Neural progenitor cell (in vitro differentiated cells): ENCODE results near the gene PDE3B. TPM values are rescaled to one million over a fixed set of nuclear protein-coding genes. Genes with fewer than 3 reads are reported as not detected.
A peak's percentile ranks its signal among the peaks of the same experiment; 100 is the strongest.

Source experiments
- DNase-seq: peaks from one replicate; pipeline ENCODE4 v3.0.0-alpha.2; 2016; ENCODE audit warnings: low spot score
- H2AFZ ChIP-seq: fragments of 200-600 bp; sonication (generic); replicated peaks from 2 replicates; pipeline ENCODE4 v1.6.1; 2016; ENCODE audit warnings: antibody characterized with exemption
- H3F3A ChIP-seq: fragments of 200-600 bp; sonication (generic); 2 replicates; pipeline ENCODE4 v1.6.1; 2016; ENCODE audit warnings: antibody characterized with exemption, low read depth
- H3K27ac ChIP-seq: fragments of 200-600 bp; sonication (generic); 2 replicates; pipeline ENCODE4 v1.5.1; 2016; ENCODE audit warnings: mild to moderate bottlenecking
- H3K27me3 ChIP-seq: fragments of 200-600 bp; sonication (generic); 2 replicates; pipeline ENCODE4 v1.6.1; 2016; ENCODE audit warnings: mild to moderate bottlenecking, moderate library complexity
- H3K36me3 ChIP-seq: fragments of 200-600 bp; sonication (generic); 2 replicates; pipeline ENCODE4 v1.5.1; 2016
- H3K4me1 ChIP-seq: fragments of 200-600 bp; sonication (generic); 2 replicates; pipeline ENCODE4 v1.6.1; 2016; ENCODE audit warnings: mixed run types
- H3K4me2 ChIP-seq: fragments of 200-600 bp; sonication (generic); 2 replicates; pipeline ENCODE4 v1.6.1; 2016
- H3K4me3 ChIP-seq: fragments of 200-600 bp; sonication (generic); 2 replicates; pipeline ENCODE4 v1.5.1; 2016
- H3K79me2 ChIP-seq: fragments of 200-600 bp; sonication (generic); 2 replicates; pipeline ENCODE4 v1.6.1; 2016; ENCODE audit warnings: low read depth
- H3K9ac ChIP-seq: fragments of 200-600 bp; sonication (generic); 2 replicates; pipeline ENCODE4 v1.6.1; 2016
- H3K9me3 ChIP-seq: fragments of 200-600 bp; sonication (generic); 2 replicates; pipeline ENCODE4 v1.5.1; 2016; ENCODE audit warnings: low read depth
- H4K20me1 ChIP-seq: fragments of 200-600 bp; sonication (generic); 2 replicates; pipeline ENCODE4 v1.6.1; 2016; ENCODE audit warnings: low read depth
- H3K27ac Mint-ChIP-seq: 3 replicates; pipeline ENCODE4 v1.8.0; 2021; ENCODE audit warnings: mixed read lengths
- H3K27me3 Mint-ChIP-seq: 2 replicates; pipeline ENCODE4 v1.8.0; 2022; ENCODE audit warnings: low read depth, mild to moderate bottlenecking, inconsistent platforms, moderate library complexity, mixed read lengths; ENCODE audit not compliant: insufficient read depth
- H3K36me3 Mint-ChIP-seq: 3 replicates; pipeline ENCODE4 v1.8.0; 2021; ENCODE audit warnings: mixed read lengths
- H3K4me1 Mint-ChIP-seq: 3 replicates; pipeline ENCODE4 v1.8.0; 2021; ENCODE audit warnings: mixed read lengths
- H3K4me3 Mint-ChIP-seq: 3 replicates; pipeline ENCODE4 v1.8.0; 2021; ENCODE audit warnings: mild to moderate bottlenecking, moderate library complexity, mixed read lengths
- H3K9me3 Mint-ChIP-seq: 3 replicates; pipeline ENCODE4 v1.8.0; 2020; ENCODE audit warnings: mixed read lengths
- EZH2 ChIP-seq: fragments of 200-600 bp; sonication (generic); IDR thresholded peaks from 2 replicates; pipeline ENCODE4 v1.6.1; 2017; ENCODE audit warnings: antibody characterized with exemption, mild to moderate bottlenecking, moderate library complexity
- EZH2phosphoT487 ChIP-seq: fragments of 200-600 bp; sonication (generic); IDR thresholded peaks from 2 replicates; pipeline ENCODE4 v1.6.1; 2017; ENCODE audit warnings: antibody characterized with exemption
- total RNA-seq: library from RNA; depleted of rRNA; stranded (reverse); fragments of >200 nt; gene quantifications from 2 replicates; pipeline ENCODE4 v1.2.3, GENCODE V29; 2015; ENCODE audit warnings: low replicate concordance
- TF ChIP-seq, protein P1 (sequence below): fragments of 200-600 bp; sonication (generic); IDR thresholded peaks from 2 replicates; pipeline ENCODE4 v1.5.1; 2017; ENCODE audit warnings: antibody characterized with exemption, mild to moderate bottlenecking

PDE3B gene
- total RNA-seq, 1 donor from 2014 or later = 14.3 TPM

DNA sequence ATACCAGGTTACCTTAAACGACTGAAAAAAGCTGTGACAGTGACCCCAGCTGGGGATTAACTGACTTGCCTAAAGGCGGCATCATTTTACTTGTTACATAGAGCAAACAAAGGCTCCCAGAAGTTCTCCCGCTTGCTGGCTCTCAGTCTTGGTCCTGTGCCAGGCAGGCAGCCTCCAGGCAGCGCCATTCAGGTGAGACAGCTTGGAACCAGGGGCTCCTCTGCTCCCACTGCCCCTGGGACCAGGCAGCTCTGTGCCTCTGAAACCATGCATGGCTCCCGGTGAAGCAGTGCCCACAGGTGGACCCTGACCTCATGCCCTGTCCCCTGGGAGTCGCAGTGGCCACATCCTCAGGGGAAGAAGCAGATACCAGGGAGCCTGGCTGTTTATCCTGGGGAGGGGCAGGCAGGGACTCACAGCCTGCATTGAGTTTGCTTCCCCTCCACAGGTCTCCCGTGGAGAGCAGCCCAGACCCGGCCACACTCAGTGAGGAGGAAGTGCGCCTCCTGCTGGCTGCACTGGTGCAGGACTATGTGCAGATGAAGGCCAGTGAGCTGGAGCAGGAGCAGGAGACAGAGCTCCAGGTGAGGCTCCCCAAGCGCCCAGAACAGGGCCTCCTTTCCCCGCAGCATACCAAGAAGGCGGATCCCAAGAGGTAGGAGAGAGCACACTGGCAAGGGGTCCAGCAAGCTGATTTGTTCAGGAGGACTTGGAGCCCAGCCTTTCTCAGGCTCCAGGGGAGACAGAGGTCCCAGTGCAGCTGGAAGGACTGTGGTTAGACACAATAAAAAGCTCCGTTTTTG is 264.0 kb downstream of the PDE3B start:
- no peak overlapping the region for H3K27ac Mint-ChIP-seq
- Histone ChIP-seq H3K27me3 (no peaks in the 10 kb centered on the region), H3K9ac (no peak overlapping the region), H3K4me3 (no peak overlapping the region), H3K4me2 (no peak overlapping the region), H3F3A (no peaks in the 10 kb centered on the region), H2AFZ (no peak overlapping the region), H3K79me2 (no peaks in the 10 kb centered on the region), H3K36me3 (no peaks in the 10 kb centered on the region), H4K20me1 (no peaks in the 10 kb centered on the region), H3K27ac (no peak overlapping the region), H3K4me1 (no peaks in the 10 kb centered on the region), H3K9me3 (no peaks in the 10 kb centered on the region)
- H3K9me3 Mint-ChIP-seq = peaks cover 4% of the 10 kb centered on the region
- DNase-seq = peak; percentile 82
- no peaks in the 10 kb centered on the region for H3K36me3 Mint-ChIP-seq
- H3K27me3 Mint-ChIP-seq = peaks cover 5% of the 10 kb centered on the region
- no peak overlapping the region for H3K4me3 Mint-ChIP-seq
- no peak for TF ChIP-seq EZH2
- no peak for TF ChIP-seq EZH2phosphoT487
- TF ChIP-seq, protein P1, sequence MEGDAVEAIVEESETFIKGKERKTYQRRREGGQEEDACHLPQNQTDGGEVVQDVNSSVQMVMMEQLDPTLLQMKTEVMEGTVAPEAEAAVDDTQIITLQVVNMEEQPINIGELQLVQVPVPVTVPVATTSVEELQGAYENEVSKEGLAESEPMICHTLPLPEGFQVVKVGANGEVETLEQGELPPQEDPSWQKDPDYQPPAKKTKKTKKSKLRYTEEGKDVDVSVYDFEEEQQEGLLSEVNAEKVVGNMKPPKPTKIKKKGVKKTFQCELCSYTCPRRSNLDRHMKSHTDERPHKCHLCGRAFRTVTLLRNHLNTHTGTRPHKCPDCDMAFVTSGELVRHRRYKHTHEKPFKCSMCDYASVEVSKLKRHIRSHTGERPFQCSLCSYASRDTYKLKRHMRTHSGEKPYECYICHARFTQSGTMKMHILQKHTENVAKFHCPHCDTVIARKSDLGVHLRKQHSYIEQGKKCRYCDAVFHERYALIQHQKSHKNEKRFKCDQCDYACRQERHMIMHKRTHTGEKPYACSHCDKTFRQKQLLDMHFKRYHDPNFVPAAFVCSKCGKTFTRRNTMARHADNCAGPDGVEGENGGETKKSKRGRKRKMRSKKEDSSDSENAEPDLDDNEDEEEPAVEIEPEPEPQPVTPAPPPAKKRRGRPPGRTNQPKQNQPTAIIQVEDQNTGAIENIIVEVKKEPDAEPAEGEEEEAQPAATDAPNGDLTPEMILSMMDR = peak; percentile 83
- peaks cover 4% of the 10 kb centered on the region for H3K4me1 Mint-ChIP-seq

DNA sequence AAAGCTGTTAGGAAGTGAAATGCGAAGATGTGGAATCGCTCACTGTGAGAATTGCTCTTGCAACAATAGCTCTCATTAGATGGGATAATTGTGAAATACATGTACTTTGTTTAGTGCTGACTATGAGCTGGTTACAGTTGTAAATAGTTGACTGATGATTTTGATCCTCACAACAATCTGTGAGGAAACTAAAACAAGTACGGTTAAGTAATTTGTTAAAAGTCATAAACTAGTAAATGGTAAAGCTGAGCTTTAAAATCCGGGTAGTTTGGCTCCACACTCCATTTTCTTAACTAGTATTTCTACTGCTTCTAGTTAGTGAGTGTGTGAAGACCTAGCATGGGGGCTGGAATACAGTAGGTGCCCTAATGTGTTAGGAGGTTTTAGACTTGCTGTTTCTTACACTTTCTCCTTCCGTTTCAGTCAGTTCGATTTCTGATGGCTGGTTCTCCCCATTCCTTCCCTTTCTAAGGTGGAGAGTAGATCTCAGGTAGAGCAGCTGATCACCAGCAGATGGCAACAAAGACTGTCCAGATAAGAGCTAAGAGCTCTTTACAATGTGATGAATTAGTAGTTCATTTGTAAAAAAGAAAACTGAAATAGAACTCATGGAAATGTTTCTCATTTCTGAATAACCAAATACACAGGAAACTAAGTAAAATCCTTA is 264.7 kb downstream of the PDE3B start:
- Mint-ChIP-seq H3K27me3 (peaks cover 5% of the 10 kb centered on the region), H3K4me1 (peaks cover 4% of the 10 kb centered on the region), H3K4me3 (no peak overlapping the region), H3K9me3 (peaks cover 4% of the 10 kb centered on the region), H3K27ac (no peak overlapping the region), H3K36me3 (no peaks in the 10 kb centered on the region)
- no peak overlapping the region for H3K9ac ChIP-seq
- no peaks in the 10 kb centered on the region for H3K79me2 ChIP-seq
- TF ChIP-seq, protein P1 = peak; percentile 76
- TF ChIP-seq EZH2phosphoT487 = no peak
- H2AFZ ChIP-seq = no peak overlapping the region
- H4K20me1 ChIP-seq = no peaks in the 10 kb centered on the region
- H3K4me2 ChIP-seq = no peak overlapping the region
- no peaks in the 10 kb centered on the region for H3K36me3 ChIP-seq
- H3F3A ChIP-seq = no peaks in the 10 kb centered on the region
- H3K9me3 ChIP-seq = no peaks in the 10 kb centered on the region
- H3K4me3 ChIP-seq = no peak overlapping the region
- DNase-seq = peak; percentile 61
- no peaks in the 10 kb centered on the region for H3K4me1 ChIP-seq
- no peak overlapping the region for H3K27ac ChIP-seq
- H3K27me3 ChIP-seq = no peaks in the 10 kb centered on the region

DNA sequence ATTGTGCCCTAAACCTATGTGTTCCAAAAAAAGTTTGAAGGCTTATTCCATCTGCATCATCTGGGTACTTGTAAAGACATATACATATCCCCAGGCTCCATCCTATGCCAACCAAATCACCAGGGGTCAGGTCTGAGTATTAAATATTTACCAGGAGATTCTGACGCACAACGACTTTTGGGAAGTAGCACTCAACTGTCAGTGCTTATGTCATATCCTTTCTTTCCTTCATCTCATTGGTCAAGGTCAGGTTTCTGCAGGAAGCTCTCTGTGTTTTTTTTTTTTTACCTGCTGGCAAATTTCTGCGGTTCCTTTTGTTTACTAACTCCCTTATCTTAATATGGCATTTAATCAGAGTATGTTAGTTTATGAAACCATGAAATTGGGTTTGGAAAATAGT is 270.9 kb downstream of the PDE3B start:
- Histone ChIP-seq H3K79me2 (no peaks in the 10 kb centered on the region), H3K36me3 (no peaks in the 10 kb centered on the region), H3K4me2 (no peak overlapping the region), H3F3A (no peaks in the 10 kb centered on the region), H3K27ac (no peak overlapping the region), H2AFZ (no peak overlapping the region), H3K4me3 (no peak overlapping the region), H3K27me3 (no peaks in the 10 kb centered on the region), H3K9me3 (no peaks in the 10 kb centered on the region), H3K9ac (no peak overlapping the region), H4K20me1 (no peaks in the 10 kb centered on the region), H3K4me1 (no peaks in the 10 kb centered on the region)
- Mint-ChIP-seq H3K27ac (no peak overlapping the region), H3K4me3 (no peak overlapping the region), H3K4me1 (no peaks in the 10 kb centered on the region), H3K27me3 (peaks cover 5% of the 10 kb centered on the region), H3K36me3 (no peaks in the 10 kb centered on the region), H3K9me3 (no peaks in the 10 kb centered on the region)
- no peak for DNase-seq
- TF ChIP-seq EZH2phosphoT487 (no peak), EZH2 (no peak)
- TF ChIP-seq, protein P1 = no peak
